ENCODE data around the gene PARP1. TPM values are rescaled to one million over a fixed set of nuclear protein-coding genes. Genes with fewer than 3 reads are reported as not detected.

PARP1 gene
- total and polyA plus RNA-seq, 4 donors: 39.2 to 108 (median 60.3) TPM

- Histone ChIP-seq H3K4me1 (ENCODE audit: control insufficient read depth in 4 of 4, insufficient read depth in 4 of 4, low read length in 3 of 4) (no peaks in the 10 kb centered on the region), H3K27me3 (ENCODE audit: control insufficient read depth in 4 of 4, insufficient read depth in 4 of 4, low read length in 3 of 4) (no peaks in the 10 kb centered on the region), H3K9me3 (ENCODE audit: control insufficient read depth in 4 of 4, low read length in 3 of 4) (no peaks in the 10 kb centered on the region), H3K4me3 (ENCODE audit: low read depth in 1 of 3, low read length in 3 of 3) (no peak overlapping the region), H3K9ac (ENCODE audit: low read depth in 1 of 2, low read length in 2 of 2) (no peak overlapping the region), H3K36me3 (ENCODE audit: control insufficient read depth in 4 of 4, insufficient read depth in 3 of 4, low read depth in 1 of 4, low read length in 3 of 4) (no peaks in the 10 kb centered on the region), H3K27ac (ENCODE audit: low read depth in 1 of 2, low read length in 2 of 2) (no peak overlapping the region)
- TF ChIP-seq TAF1 (conservative IDR thresholded peaks at IDR 0.05): no peak
- no peak for TF ChIP-seq MAX (IDR thresholded peaks at IDR 0.05)
- no peak for TF ChIP-seq HNF4A (conservative IDR thresholded peaks at IDR 0.05)
- no peak for TF ChIP-seq RXRA (IDR thresholded peaks at IDR 0.05)
- no peak for TF ChIP-seq SP1 (IDR thresholded peaks at IDR 0.05)
- TF ChIP-seq REST (IDR thresholded peaks at IDR 0.05): no peak
- no peak for TF ChIP-seq FOXA1 (IDR thresholded peaks at IDR 0.05)
- TF ChIP-seq GABPA (IDR thresholded peaks at IDR 0.05 in 1 of 2, conservative IDR thresholded peaks at IDR 0.05 in 1 of 2): no peak
- TF ChIP-seq YY1 (IDR thresholded peaks at IDR 0.05): no peak
- TF ChIP-seq ATF3 (IDR thresholded peaks at IDR 0.05): no peak
- no peak for TF ChIP-seq EGR1 (IDR thresholded peaks at IDR 0.05; ENCODE audit: low read depth in 2 of 2)
- TF ChIP-seq HNF4G (IDR thresholded peaks at IDR 0.05): no peak
- TF ChIP-seq CTCF (IDR thresholded peaks at IDR 0.05; ENCODE audit: low read depth, low read length, missing input control): no peak
- TF ChIP-seq ZBTB33 (IDR thresholded peaks at IDR 0.05): no peak
- TF ChIP-seq JUND (IDR thresholded peaks at IDR 0.05): no peak
- no peak for TF ChIP-seq NR2F2 (IDR thresholded peaks at IDR 0.05)
- no peak for TF ChIP-seq RAD21 (IDR thresholded peaks at IDR 0.05)
- no peak for TF ChIP-seq FOXA2 (IDR thresholded peaks at IDR 0.05)
- 88% methylated on average over 6 of the region's 6 CpGs for WGBS
- no peak for DNase-seq (ENCODE audit: low spot score)
Observed at GRCh38 chr1:226417350-226417749, 9.5 kb upstream of the PARP1 start.

Measured in liver (tissue), 9 donors.